ENCODE measurements around the gene SFMBT2.

DNA sequence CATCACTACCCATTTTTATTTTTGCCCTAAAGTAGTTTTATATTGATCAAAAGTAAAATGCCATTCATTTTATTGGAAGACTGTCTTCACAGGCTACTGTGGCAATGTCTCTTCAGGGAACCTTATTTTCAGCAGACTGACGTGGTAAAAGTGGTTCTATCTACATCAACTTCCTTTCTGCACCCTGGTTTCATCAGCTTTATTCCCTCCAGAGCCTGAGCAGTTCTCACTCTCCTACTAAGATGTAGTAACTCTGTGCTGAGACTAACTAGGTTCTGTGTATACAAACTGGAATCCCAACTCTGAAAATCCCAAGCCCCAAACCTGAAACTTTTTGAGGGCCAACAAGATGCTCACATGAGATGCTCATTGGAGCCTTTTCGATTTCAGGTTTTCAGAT lies 155.3 kb downstream of the SFMBT2 start:
- TF ChIP-seq, protein P1, sequence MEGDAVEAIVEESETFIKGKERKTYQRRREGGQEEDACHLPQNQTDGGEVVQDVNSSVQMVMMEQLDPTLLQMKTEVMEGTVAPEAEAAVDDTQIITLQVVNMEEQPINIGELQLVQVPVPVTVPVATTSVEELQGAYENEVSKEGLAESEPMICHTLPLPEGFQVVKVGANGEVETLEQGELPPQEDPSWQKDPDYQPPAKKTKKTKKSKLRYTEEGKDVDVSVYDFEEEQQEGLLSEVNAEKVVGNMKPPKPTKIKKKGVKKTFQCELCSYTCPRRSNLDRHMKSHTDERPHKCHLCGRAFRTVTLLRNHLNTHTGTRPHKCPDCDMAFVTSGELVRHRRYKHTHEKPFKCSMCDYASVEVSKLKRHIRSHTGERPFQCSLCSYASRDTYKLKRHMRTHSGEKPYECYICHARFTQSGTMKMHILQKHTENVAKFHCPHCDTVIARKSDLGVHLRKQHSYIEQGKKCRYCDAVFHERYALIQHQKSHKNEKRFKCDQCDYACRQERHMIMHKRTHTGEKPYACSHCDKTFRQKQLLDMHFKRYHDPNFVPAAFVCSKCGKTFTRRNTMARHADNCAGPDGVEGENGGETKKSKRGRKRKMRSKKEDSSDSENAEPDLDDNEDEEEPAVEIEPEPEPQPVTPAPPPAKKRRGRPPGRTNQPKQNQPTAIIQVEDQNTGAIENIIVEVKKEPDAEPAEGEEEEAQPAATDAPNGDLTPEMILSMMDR (IDR thresholded peaks at IDR 0.05): no peak
- TF ChIP-seq POLR2A (IDR thresholded peaks at IDR 0.05): no peak

All from right lobe of liver (tissue), 4 donors.